ENCODE data around the gene MMEL1. TPM values are rescaled to one million over a fixed set of nuclear protein-coding genes. Genes with fewer than 3 reads are reported as not detected.
A peak's percentile ranks its signal among the peaks of the same experiment; 100 is the strongest.

The MMEL1 gene
- total and polyA plus RNA-seq, 2 donors from 2014 or later: 4.0 to 8.5 TPM

GRCh38 chr1:2561446-2561845, 71.4 kb downstream of the MMEL1 start:
- TF ChIP-seq CTCF (IDR thresholded peaks at IDR 0.05; ENCODE audit: borderline replicate concordance, extremely low read depth, insufficient read depth): no peak
- no peak overlapping the region for H3K9ac ChIP-seq (ENCODE audit: low read length in 3 of 3)
- no peaks in the 10 kb centered on the region for H3K36me3 ChIP-seq (ENCODE audit: control insufficient read depth in 2 of 3, insufficient read depth in 3 of 3, low read length in 3 of 3)
- no peak overlapping the region for H3K27ac ChIP-seq (ENCODE audit: low read depth in 2 of 2, low read length in 2 of 2)
- H3K4me1 ChIP-seq (ENCODE audit: control insufficient read depth in 2 of 3, insufficient read depth in 2 of 3, low read depth in 1 of 3, low read length in 3 of 3): peaks cover 0 to 15% (median 5%) of the 10 kb centered on the region in 3 donors
- peak in 1 of 5 donors; percentile 62 for DNase-seq
- no peaks in the 10 kb centered on the region for H3K9me3 ChIP-seq (ENCODE audit: control insufficient read depth in 2 of 3, insufficient read depth in 1 of 3, low read length in 3 of 3)
- FAIRE-seq: no peak
- H3K4me3 ChIP-seq (ENCODE audit: low read length in 3 of 3): no peak overlapping the region
- no peaks in the 10 kb centered on the region for H3K27me3 ChIP-seq (ENCODE audit: control insufficient read depth, insufficient read depth, low read length)
- intact Hi-C loops (cut with DNase I): no loop called here

- intact Hi-C loops (cut with DNase I): no loop called here
- no peak overlapping the region for H3K9ac ChIP-seq (ENCODE audit: low read length in 3 of 3)
- no peaks in the 10 kb centered on the region for H3K27me3 ChIP-seq (ENCODE audit: control insufficient read depth, insufficient read depth, low read length)
- H3K36me3 ChIP-seq (ENCODE audit: control insufficient read depth in 2 of 3, insufficient read depth in 3 of 3, low read length in 3 of 3): no peaks in the 10 kb centered on the region
- no peak overlapping the region for H3K27ac ChIP-seq (ENCODE audit: low read depth in 2 of 2, low read length in 2 of 2)
- TF ChIP-seq CTCF (IDR thresholded peaks at IDR 0.05; ENCODE audit: borderline replicate concordance, extremely low read depth, insufficient read depth): no peak
- FAIRE-seq (no peak), DNase-seq (peak in 1 of 5 donors; percentile 71)
- no peak overlapping the region for H3K4me3 ChIP-seq (ENCODE audit: low read length in 3 of 3)
- H3K9me3 ChIP-seq (ENCODE audit: control insufficient read depth in 2 of 3, insufficient read depth in 1 of 3, low read length in 3 of 3): no peaks in the 10 kb centered on the region
- H3K4me1 ChIP-seq (ENCODE audit: control insufficient read depth in 2 of 3, insufficient read depth in 2 of 3, low read depth in 1 of 3, low read length in 3 of 3): peaks cover 0 to 19% (median 8%) of the 10 kb centered on the region in 3 donors
These were observed 72.3 kb downstream of the MMEL1 start for GRCh38 chr1:2560299-2561073.

GRCh38 chr1:2559509-2560298, 73.1 kb downstream of the MMEL1 start:
- no peaks in the 10 kb centered on the region for H3K9me3 ChIP-seq (ENCODE audit: control insufficient read depth in 2 of 3, insufficient read depth in 1 of 3, low read length in 3 of 3)
- TF ChIP-seq CTCF (IDR thresholded peaks at IDR 0.05; ENCODE audit: borderline replicate concordance, extremely low read depth, insufficient read depth): no peak
- peaks cover 0 to 24% (median 13%) of the 10 kb centered on the region in 3 donors for H3K4me1 ChIP-seq (ENCODE audit: control insufficient read depth in 2 of 3, insufficient read depth in 2 of 3, low read depth in 1 of 3, low read length in 3 of 3)
- H3K36me3 ChIP-seq (ENCODE audit: control insufficient read depth in 2 of 3, insufficient read depth in 3 of 3, low read length in 3 of 3): no peaks in the 10 kb centered on the region
- DNase-seq: peak in 1 of 5 donors; percentile 83
- H3K27ac ChIP-seq (ENCODE audit: low read depth in 2 of 2, low read length in 2 of 2): no peak overlapping the region
- H3K4me3 ChIP-seq (ENCODE audit: low read length in 3 of 3): no peak overlapping the region
- intact Hi-C loops (cut with DNase I): no loop called here
- no peak overlapping the region for H3K9ac ChIP-seq (ENCODE audit: low read length in 3 of 3)
- no peaks in the 10 kb centered on the region for H3K27me3 ChIP-seq (ENCODE audit: control insufficient read depth, insufficient read depth, low read length)
- no peak for FAIRE-seq
